ENCODE results near the gene AEBP1.

Gene AEBP1

GRCh38 chr7:44061645-44062179, 42.4 kb upstream of the AEBP1 start:
- Histone ChIP-seq H3K36me3 (ENCODE audit: control insufficient read depth, insufficient read depth, low read length) (no peaks in the 10 kb centered on the region), H3K27me3 (ENCODE audit: control insufficient read depth, insufficient read depth, low read length) (no peaks in the 10 kb centered on the region), H3K79me2 (no peaks in the 10 kb centered on the region), H2AFZ (no peak overlapping the region), H3K27ac (no peak overlapping the region), H3K4me3 (ENCODE audit: low read depth, low read length) (no peak overlapping the region), H3K9ac (no peak overlapping the region), H3K4me2 (ENCODE audit: low read length) (no peak overlapping the region), H3K4me1 (peaks cover 18% of the 10 kb centered on the region), H3K9me3 (ENCODE audit: control insufficient read depth, low read length) (no peaks in the 10 kb centered on the region)
- TF ChIP-seq CTCF (IDR thresholded peaks at IDR 0.05), result no peak

GRCh38 chr7:44062180-44062902, 41.8 kb upstream of the AEBP1 start:
- H3K36me3 ChIP-seq (ENCODE audit: control insufficient read depth, insufficient read depth, low read length), result no peaks in the 10 kb centered on the region
- no peak for TF ChIP-seq CTCF (IDR thresholded peaks at IDR 0.05)
- no peaks in the 10 kb centered on the region for H3K9me3 ChIP-seq (ENCODE audit: control insufficient read depth, low read length)
- no peak overlapping the region for H2AFZ ChIP-seq
- peaks cover 16% of the 10 kb centered on the region for H3K4me1 ChIP-seq
- H3K27ac ChIP-seq, result no peak overlapping the region
- no peak overlapping the region for H3K4me2 ChIP-seq (ENCODE audit: low read length)
- H3K27me3 ChIP-seq (ENCODE audit: control insufficient read depth, insufficient read depth, low read length), result no peaks in the 10 kb centered on the region
- no peaks in the 10 kb centered on the region for H3K79me2 ChIP-seq
- no peak overlapping the region for H3K4me3 ChIP-seq (ENCODE audit: low read depth, low read length)
- H3K9ac ChIP-seq, result no peak overlapping the region

- H3K9ac ChIP-seq, result no peak overlapping the region
- H3K4me3 ChIP-seq (ENCODE audit: low read depth, low read length), result no peak overlapping the region
- H3K4me1 ChIP-seq, result peaks cover 22% of the 10 kb centered on the region
- H3K9me3 ChIP-seq (ENCODE audit: control insufficient read depth, low read length), result no peaks in the 10 kb centered on the region
- H3K36me3 ChIP-seq (ENCODE audit: control insufficient read depth, insufficient read depth, low read length), result no peaks in the 10 kb centered on the region
- H3K27me3 ChIP-seq (ENCODE audit: control insufficient read depth, insufficient read depth, low read length), result no peaks in the 10 kb centered on the region
- no peak for TF ChIP-seq CTCF (IDR thresholded peaks at IDR 0.05)
- H3K27ac ChIP-seq, result no peak overlapping the region
- H3K4me2 ChIP-seq (ENCODE audit: low read length), result no peak overlapping the region
- H2AFZ ChIP-seq, result no peak overlapping the region
- no peaks in the 10 kb centered on the region for H3K79me2 ChIP-seq
Observed at GRCh38 chr7:44062903-44063295, 41.2 kb upstream of the AEBP1 start.

- H3K4me3 ChIP-seq (ENCODE audit: low read depth, low read length), result no peak overlapping the region
- no peak for TF ChIP-seq CTCF (IDR thresholded peaks at IDR 0.05)
- no peak overlapping the region for H3K9ac ChIP-seq
- no peaks in the 10 kb centered on the region for H3K27me3 ChIP-seq (ENCODE audit: control insufficient read depth, insufficient read depth, low read length)
- no peaks in the 10 kb centered on the region for H3K9me3 ChIP-seq (ENCODE audit: control insufficient read depth, low read length)
- no peaks in the 10 kb centered on the region for H3K79me2 ChIP-seq
- H3K4me2 ChIP-seq (ENCODE audit: low read length), result no peak overlapping the region
- H3K27ac ChIP-seq, result no peak overlapping the region
- peaks cover 23% of the 10 kb centered on the region for H3K4me1 ChIP-seq
- H3K36me3 ChIP-seq (ENCODE audit: control insufficient read depth, insufficient read depth, low read length), result no peaks in the 10 kb centered on the region
- no peak overlapping the region for H2AFZ ChIP-seq
Observed at GRCh38 chr7:44063547-44063893, 40.6 kb upstream of the AEBP1 start.

Data from parathyroid adenoma (tissue), 2 donors.